OCI-LY7 (cell line): ENCODE results near the gene GBF1. TPM values are rescaled to one million over a fixed set of nuclear protein-coding genes. Genes with fewer than 3 reads are reported as not detected.

Experiments used
- BruUV-seq: library from RNA; stranded (reverse); fragments of 400-500 nt; replicated peaks from 2 replicates; lab custom pipeline; 2021; lab: Mats Ljungman, UMichigan
- CTCF ChIA-PET: fragments of 300-600 bp; sonication (Branson Sonifier 250); formaldehyde crosslinking; loops from one replicate; lab custom pipeline; 2022; ENCODE audit warnings: antibody characterized with exemption; ENCODE audit not compliant: unreplicated experiment; lab: Charles Lee
- POLR2A ChIA-PET: fragments of 300-600 bp; sonication (Branson Sonifier 250); formaldehyde crosslinking; loops from one replicate; lab custom pipeline; 2022; ENCODE audit warnings: antibody characterized with exemption; lab: Charles Lee
- DNase-seq: peaks from one replicate; pipeline ENCODE4 v3.0.0-alpha.2; 2015; ENCODE audit warnings: low spot score
- H2AFZ ChIP-seq: fragments of 200-600 bp; sonication (generic), shearing (Covaris generic); 2 replicates; pipeline ENCODE4 v1.6.1; 2014; ENCODE audit warnings: mild to moderate bottlenecking, antibody characterized with exemption, low read length, moderate library complexity
- H3K27ac ChIP-seq: fragments of 200-600 bp; sonication (generic); 2 replicates; pipeline ENCODE4 v1.5.1; 2014; ENCODE audit warnings: mixed run types, low read depth, mild to moderate bottlenecking, moderate library complexity, low read length, inconsistent platforms; ENCODE audit not compliant: poor library complexity, severe bottlenecking
- H3K36me3 ChIP-seq: fragments of 200-600 bp; sonication (generic); 2 replicates; pipeline ENCODE4 v1.6.1; 2014; ENCODE audit warnings: mild to moderate bottlenecking, antibody characterized with exemption, low read length, moderate library complexity, mixed read lengths; ENCODE audit not compliant: insufficient read depth
- H3K4me1 ChIP-seq: fragments of 200-600 bp; sonication (generic); 2 replicates; pipeline ENCODE4 v1.5.1; 2014; ENCODE audit warnings: mild to moderate bottlenecking, low read length; ENCODE audit not compliant: insufficient read depth, poor library complexity, severe bottlenecking
- H3K4me2 ChIP-seq: fragments of 200-600 bp; sonication (generic); 2 replicates; pipeline ENCODE4 v1.6.1; 2014; ENCODE audit warnings: mild to moderate bottlenecking, low read length
- H3K4me3 ChIP-seq: fragments of 200-600 bp; sonication (generic); 2 replicates; pipeline ENCODE4 v1.5.1; 2014; ENCODE audit warnings: mild to moderate bottlenecking, low read depth, low read length; ENCODE audit not compliant: poor library complexity, severe bottlenecking
- H3K79me2 ChIP-seq: fragments of 200-600 bp; sonication (generic); 2 replicates; pipeline ENCODE4 v1.6.1; 2016; ENCODE audit warnings: low read depth, mild to moderate bottlenecking, low read length, moderate library complexity, mixed read lengths; ENCODE audit not compliant: insufficient read depth
- H3K9me2 ChIP-seq: fragments of 200-600 bp; sonication (generic); 2 replicates; pipeline ENCODE4 v1.6.1; 2016; ENCODE audit warnings: mild to moderate bottlenecking, low read length, mixed read lengths; ENCODE audit not compliant: insufficient read depth
- H3K9me3 ChIP-seq: fragments of 200-600 bp; sonication (generic); 2 replicates; pipeline ENCODE4 v1.6.1; 2014; ENCODE audit warnings: mild to moderate bottlenecking, mixed run types, low read length, mixed read lengths
- H4K20me1 ChIP-seq: fragments of 200-600 bp; sonication (generic); 2 replicates; pipeline ENCODE4 v1.6.1; 2014; ENCODE audit warnings: mild to moderate bottlenecking, antibody characterized with exemption, low read length, moderate library complexity, mixed read lengths; ENCODE audit not compliant: insufficient read depth
- CTCF ChIP-seq: fragments of 200-600 bp; sonication (generic); conservative IDR thresholded peaks from 2 replicates; pipeline ENCODE4 v1.5.1; 2014; ENCODE audit warnings: mild to moderate bottlenecking, antibody characterized with exemption, low read length, moderate library complexity, mixed read lengths
- EZH2phosphoT487 ChIP-seq: fragments of 200-600 bp; sonication (generic); IDR thresholded peaks from 2 replicates; pipeline ENCODE4 v1.6.1; 2018; ENCODE audit warnings: low read depth, borderline replicate concordance, mild to moderate bottlenecking, mixed run types, antibody characterized with exemption, low read length, moderate library complexity, mixed read lengths
- intact Hi-C: fragments of 100-400 bp; cut with micrococcal nuclease; formaldehyde crosslinking; loops from one replicate; pipeline ENCODE4 v1.10.0; 2022; ENCODE audit not compliant: unreplicated experiment
- total RNA-seq, 2 experiments: library from RNA; depleted of rRNA in 1 of 2; stranded (reverse); fragments of >200 nt in 1 of 2; shearing (Covaris generic) in 1 of 2; gene quantifications; 2 replicates each; pipeline ENCODE4 v1.2.3, GENCODE V29; 2014 to 2022

Gene GBF1
- total RNA-seq, 2 experiments from 2014 or later: 17.8 to 33.4 TPM

- Histone ChIP-seq H3K4me2 (no peak overlapping the region), H3K9me2 (no peaks in the 10 kb centered on the region), H3K79me2 (no peaks in the 10 kb centered on the region), H3K4me1 (no peaks in the 10 kb centered on the region), H2AFZ (no peak overlapping the region), H3K9me3 (no peaks in the 10 kb centered on the region), H3K4me3 (no peak overlapping the region), H3K36me3 (no peaks in the 10 kb centered on the region), H3K27ac (no peak overlapping the region), H4K20me1 (no peaks in the 10 kb centered on the region)
- CTCF ChIA-PET: interaction anchor here (0.6 kb wide), 1 partner anchor 128 kb away, joined by 4 read pairs; no protein-coding TSS in a partner anchor
- TF ChIP-seq CTCF (no peak), EZH2phosphoT487 (no peak)
- POLR2A ChIA-PET: interaction anchor here (0.6 to 0.7 kb wide), 3 partner anchors 10 to 231 kb away, joined by 3 read pairs; no protein-coding TSS in a partner anchor
- DNase-seq: no peak
- intact Hi-C loops: no loop called here
- BruUV-seq: no TSS peak
Observed at GRCh38 chr10:102219370-102219769, 26.0 kb upstream of the GBF1 start.

- intact Hi-C loops: no loop called here
- H3K79me2 ChIP-seq: no peaks in the 10 kb centered on the region
- CTCF ChIA-PET: no interaction called here
- DNase-seq: no peak
- no peaks in the 10 kb centered on the region for H3K4me1 ChIP-seq
- H3K9me2 ChIP-seq: no peaks in the 10 kb centered on the region
- H3K36me3 ChIP-seq: no peaks in the 10 kb centered on the region
- no peaks in the 10 kb centered on the region for H3K9me3 ChIP-seq
- no peak overlapping the region for H3K27ac ChIP-seq
- H4K20me1 ChIP-seq: no peaks in the 10 kb centered on the region
- TF ChIP-seq CTCF (no peak), EZH2phosphoT487 (no peak)
- no peak overlapping the region for H2AFZ ChIP-seq
- POLR2A ChIA-PET: interaction anchor here (0.6 kb wide), 1 partner anchor 54 kb away, joined by 3 read pairs; no protein-coding TSS in a partner anchor
- no peak overlapping the region for H3K4me3 ChIP-seq
- no TSS peak for BruUV-seq
- no peak overlapping the region for H3K4me2 ChIP-seq
Observed at GRCh38 chr10:102220612-102221011, 24.7 kb upstream of the GBF1 start.

- peaks cover 3% of the 10 kb centered on the region for H3K4me1 ChIP-seq
- ChIA-PET CTCF (no interaction called here), POLR2A (interaction anchor here (1.2 kb wide), 1 partner anchor 25 kb away, joined by 3 read pairs; no protein-coding TSS in a partner anchor)
- no peak overlapping the region for H3K4me3 ChIP-seq
- no TSS peak for BruUV-seq
- no peaks in the 10 kb centered on the region for H4K20me1 ChIP-seq
- no peak for TF ChIP-seq EZH2phosphoT487
- TF ChIP-seq CTCF: no peak
- intact Hi-C loops: no loop called here
- H3K27ac ChIP-seq: no peak overlapping the region
- H3K9me2 ChIP-seq: no peaks in the 10 kb centered on the region
- H2AFZ ChIP-seq: no peak overlapping the region
- no peak overlapping the region for H3K4me2 ChIP-seq
- H3K79me2 ChIP-seq: no peaks in the 10 kb centered on the region
- DNase-seq: no peak
- H3K9me3 ChIP-seq: no peaks in the 10 kb centered on the region
- H3K36me3 ChIP-seq: no peaks in the 10 kb centered on the region
Observed at GRCh38 chr10:102222797-102223196, 22.5 kb upstream of the GBF1 start.
